Coronary artery (tissue), 2 donors: ENCODE measurements around the gene INCENP.

ENCODE experiments used
- DNase-seq: peaks from one replicate; pipeline ENCODE4 v3.0.0-alpha.2; 2017; ENCODE audit warnings: low spot score
- H3K27ac ChIP-seq, 2 donors: fragments of 200-600 bp; sonication (generic); one replicate each; pipeline ENCODE4 v1.5.1; 2016 to 2019
- H3K4me3 ChIP-seq: fragments of 200-600 bp; sonication (generic); 2 replicates; pipeline ENCODE4 v1.5.1; 2016; ENCODE audit warnings: mild to moderate bottlenecking, moderate library complexity
- TF ChIP-seq, protein P1 (sequence below): fragments of 200-600 bp; sonication (generic); IDR thresholded peaks from one replicate; pipeline ENCODE4 v1.5.1; 2019; ENCODE audit warnings: antibody characterized with exemption

The INCENP gene

DNA sequence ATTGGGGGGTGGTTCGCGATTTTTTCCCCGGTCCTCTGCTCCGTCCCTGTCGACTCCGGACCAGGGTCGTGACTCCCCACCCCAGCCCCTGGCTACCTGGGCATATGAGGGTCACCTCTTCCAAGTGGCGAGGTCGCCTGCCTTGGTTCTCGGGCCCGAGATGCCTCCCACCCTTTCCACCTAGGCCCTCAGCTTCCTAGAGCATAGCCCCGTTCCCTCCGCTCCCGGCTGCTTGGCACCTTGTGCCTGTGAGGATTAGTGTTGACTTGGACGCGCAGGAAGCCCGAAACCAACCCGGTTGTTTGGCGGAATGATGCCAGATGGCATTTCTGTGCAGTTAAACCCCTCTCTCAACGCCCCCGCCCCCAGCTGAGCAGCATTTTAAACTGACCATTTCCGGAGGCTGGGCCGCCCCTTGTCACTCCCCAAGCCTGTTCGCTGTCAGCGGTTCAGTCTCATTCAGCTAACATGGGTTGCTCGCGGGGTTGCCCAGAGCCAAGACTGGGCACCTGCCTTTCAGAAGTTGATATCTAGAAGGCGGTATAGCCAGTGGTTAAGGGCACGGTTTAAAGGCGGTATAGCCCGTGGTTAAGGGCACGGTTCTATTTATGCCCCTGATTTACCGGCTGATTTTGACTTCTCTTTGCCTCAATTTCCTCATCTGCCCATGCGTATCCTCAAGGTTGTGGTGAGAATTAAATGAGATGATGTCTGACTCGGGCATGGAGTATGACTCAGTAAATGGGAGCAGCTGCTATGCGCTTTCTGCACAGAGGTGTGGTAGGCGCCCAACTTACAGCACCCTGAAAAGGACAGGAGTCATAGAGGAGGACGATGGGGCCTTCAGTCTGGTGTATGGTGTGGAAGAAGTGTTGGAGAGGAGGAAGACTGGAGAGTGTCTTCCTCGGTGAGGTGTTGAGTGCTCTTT, 639 bp downstream of the INCENP start:
- H3K4me3 ChIP-seq = peak overlapping the region; percentile 98
- DNase-seq = peak; percentile 78
- peak overlapping the region; percentile 21 to 79 for H3K27ac ChIP-seq
- TF ChIP-seq, protein P1, sequence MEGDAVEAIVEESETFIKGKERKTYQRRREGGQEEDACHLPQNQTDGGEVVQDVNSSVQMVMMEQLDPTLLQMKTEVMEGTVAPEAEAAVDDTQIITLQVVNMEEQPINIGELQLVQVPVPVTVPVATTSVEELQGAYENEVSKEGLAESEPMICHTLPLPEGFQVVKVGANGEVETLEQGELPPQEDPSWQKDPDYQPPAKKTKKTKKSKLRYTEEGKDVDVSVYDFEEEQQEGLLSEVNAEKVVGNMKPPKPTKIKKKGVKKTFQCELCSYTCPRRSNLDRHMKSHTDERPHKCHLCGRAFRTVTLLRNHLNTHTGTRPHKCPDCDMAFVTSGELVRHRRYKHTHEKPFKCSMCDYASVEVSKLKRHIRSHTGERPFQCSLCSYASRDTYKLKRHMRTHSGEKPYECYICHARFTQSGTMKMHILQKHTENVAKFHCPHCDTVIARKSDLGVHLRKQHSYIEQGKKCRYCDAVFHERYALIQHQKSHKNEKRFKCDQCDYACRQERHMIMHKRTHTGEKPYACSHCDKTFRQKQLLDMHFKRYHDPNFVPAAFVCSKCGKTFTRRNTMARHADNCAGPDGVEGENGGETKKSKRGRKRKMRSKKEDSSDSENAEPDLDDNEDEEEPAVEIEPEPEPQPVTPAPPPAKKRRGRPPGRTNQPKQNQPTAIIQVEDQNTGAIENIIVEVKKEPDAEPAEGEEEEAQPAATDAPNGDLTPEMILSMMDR = no peak

DNA sequence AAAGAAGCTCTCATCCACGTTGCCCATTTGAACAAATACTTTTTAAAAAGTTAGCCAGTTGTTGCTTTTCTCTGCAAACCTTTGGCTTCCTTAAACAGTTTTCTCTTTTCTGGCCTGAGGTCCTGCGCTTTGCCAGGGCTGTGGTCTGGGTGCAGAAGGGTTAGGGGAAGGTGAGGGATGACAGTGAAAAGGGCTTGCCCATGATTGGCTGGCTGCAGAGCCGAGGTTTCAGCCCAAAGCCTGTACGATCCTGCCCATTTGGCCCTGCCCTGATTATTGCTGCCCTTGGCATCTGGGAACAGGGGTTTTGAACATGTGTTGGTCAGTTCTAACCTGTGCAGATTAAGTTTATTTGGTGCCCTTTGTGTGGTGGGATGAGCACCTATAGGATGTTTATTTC, 1.5 kb downstream of the INCENP start:
- TF ChIP-seq, protein P1 = no peak
- Histone ChIP-seq H3K27ac (no peak overlapping the region), H3K4me3 (no peak overlapping the region)
- no peak for DNase-seq

DNA sequence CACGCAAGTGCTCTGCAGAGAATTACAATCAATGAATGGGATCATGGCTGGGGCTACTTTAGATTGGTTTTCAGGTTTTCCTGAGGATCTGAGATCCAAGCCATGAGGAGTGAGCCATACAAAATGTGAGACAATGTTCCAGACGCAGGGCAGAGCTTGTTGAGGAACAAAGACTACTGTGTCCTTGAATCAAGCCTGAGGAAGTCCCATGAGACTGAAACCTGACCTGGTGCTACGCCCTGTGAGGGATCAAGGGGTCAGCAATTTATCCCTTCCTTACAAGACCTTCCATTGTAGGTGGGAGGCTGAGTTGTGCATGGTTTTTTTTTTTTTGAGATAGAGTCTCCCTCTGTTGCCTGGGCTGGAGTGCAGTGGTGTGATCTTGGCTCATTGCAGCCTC, 2.1 kb downstream of the INCENP start:
- H3K27ac ChIP-seq = no peak overlapping the region
- TF ChIP-seq, protein P1 = no peak
- H3K4me3 ChIP-seq = no peak overlapping the region
- no peak for DNase-seq

DNA sequence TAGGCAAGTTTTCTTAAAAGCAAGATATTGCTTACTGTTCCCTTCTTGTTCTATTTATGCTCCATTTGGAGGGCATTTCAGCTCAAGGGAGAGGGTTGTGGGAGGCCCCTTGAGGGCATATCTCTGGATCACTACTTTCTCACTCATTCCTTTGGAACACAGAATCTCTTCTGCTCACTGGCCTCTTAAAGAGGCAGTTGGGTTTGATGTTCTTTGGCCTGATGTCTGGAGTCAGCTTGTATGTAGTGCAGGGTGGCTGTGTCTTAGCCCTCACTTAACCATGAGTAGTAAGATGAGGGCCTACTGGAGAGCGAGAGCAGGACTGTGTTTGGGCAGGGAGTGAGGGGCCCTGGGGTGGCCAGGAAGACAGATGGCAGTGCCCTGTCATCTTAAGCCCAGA, 3.6 kb downstream of the INCENP start:
- no peak for DNase-seq
- Histone ChIP-seq H3K4me3 (no peak overlapping the region), H3K27ac (no peak overlapping the region)
- TF ChIP-seq, protein P1 = no peak

DNA sequence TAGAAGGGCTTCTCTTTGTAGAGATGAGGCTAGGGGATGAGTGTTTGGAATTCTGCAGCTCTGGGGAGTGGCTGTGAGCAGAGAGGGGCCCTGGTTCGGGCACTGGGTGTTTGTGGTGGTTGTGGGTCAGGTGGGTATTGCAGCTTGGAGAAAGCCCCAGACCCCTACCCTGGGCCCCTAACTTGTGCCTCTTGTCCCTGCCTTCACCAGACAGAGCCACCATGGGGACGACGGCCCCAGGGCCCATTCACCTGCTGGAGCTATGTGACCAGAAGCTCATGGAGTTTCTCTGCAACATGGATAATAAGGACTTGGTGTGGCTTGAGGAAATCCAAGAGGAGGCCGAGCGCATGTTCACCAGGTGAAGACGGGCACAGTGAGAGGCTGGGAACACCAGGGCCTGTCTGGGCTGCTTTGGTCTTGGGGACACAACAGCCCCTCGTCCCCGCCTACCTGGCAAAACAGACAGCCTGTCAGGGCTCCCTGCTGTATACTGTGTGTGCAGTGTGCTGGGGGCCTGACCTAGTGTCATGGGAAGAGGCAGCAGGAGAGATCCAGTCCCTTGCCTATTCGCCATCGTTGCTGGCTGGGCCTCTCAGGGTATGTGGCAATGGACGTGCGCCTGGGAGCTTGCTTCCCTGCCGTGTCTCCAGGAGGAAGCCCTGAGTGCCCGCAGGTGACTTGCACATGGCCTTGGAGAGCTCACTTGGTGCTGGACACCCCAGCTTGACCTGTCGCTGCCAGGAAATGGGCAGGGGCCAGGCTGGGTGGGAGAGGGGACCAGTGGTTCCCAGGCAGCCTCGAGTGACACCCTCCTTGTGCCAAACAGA, 4.3 kb downstream of the INCENP start:
- H3K27ac ChIP-seq = no peak overlapping the region
- no peak overlapping the region for H3K4me3 ChIP-seq
- TF ChIP-seq, protein P1 = no peak
- DNase-seq = no peak

DNA sequence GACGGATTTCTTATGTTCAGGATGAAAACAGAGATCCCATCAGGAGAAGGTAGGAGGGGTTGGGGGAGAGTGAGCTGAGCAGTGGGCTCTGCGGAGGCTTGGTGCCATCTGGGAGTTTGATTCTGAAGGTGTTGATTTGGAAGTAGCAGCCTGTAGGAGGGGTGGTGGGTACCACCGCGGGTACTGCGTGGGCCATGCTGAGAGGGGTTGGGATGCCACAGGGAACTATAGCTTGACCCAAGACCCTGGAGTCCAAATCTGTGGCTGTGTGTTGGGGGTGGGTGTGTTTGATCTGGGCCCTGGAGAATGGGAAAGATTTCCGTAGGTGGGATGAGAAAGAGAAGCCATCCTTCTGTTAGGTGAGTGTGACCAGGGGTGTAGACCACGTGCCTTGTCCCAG, 5.0 kb downstream of the INCENP start:
- Histone ChIP-seq H3K27ac (no peak overlapping the region), H3K4me3 (no peak overlapping the region)
- no peak for DNase-seq
- TF ChIP-seq, protein P1 = no peak
